DMS114 treated with DMSO at 0.1 percent for 48 hours (cell line): ENCODE results near the gene ZNF324B.
"Not testable (repeated sequence)": the region's sequence is repeated elsewhere in the genome, so short reads cannot be mapped to it uniquely, and the experiment has no call there.

Experiments
- DNase-seq: peaks from one replicate; lab custom pipeline; 2025; ENCODE audit not compliant: unreplicated experiment; lab: John Stamatoyannopoulos, UW

ZNF324B gene

DNA sequence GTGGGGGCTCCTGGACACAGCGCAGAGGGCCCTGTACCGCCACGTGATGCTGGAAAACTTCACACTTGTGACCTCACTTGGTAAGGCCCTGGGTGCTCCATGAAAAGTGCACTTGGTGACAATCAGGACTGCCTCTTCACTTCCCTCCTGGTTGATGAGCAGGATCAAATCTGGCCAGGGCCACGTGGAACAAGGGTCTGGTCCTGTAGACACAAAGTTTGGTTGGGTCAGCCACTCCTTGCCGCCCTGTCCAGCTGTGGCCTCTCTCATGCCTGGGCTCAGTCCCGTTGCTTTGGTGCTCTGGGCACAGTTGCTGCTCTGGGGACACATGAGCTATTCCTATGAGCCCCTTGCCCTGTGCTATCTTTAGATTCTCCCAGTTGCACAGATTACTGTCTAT is 2.3 kb downstream of the ZNF324B start:
- no peak for DNase-seq

GRCh38 chr19:58455306-58455705 is 3.9 kb downstream of the ZNF324B start:
- DNase-seq, result no peak

- DNase-seq, result no peak
Measured at GRCh38 chr19:58456111-58456510, 4.7 kb downstream of the ZNF324B start.

GRCh38 chr19:58460039-58460438 is 8.6 kb downstream of the ZNF324B start:
- DNase-seq, result no peak

GRCh38 chr19:58466089-58466759 is 14.8 kb downstream of the ZNF324B start:
- DNase-seq, result no peak

DNA sequence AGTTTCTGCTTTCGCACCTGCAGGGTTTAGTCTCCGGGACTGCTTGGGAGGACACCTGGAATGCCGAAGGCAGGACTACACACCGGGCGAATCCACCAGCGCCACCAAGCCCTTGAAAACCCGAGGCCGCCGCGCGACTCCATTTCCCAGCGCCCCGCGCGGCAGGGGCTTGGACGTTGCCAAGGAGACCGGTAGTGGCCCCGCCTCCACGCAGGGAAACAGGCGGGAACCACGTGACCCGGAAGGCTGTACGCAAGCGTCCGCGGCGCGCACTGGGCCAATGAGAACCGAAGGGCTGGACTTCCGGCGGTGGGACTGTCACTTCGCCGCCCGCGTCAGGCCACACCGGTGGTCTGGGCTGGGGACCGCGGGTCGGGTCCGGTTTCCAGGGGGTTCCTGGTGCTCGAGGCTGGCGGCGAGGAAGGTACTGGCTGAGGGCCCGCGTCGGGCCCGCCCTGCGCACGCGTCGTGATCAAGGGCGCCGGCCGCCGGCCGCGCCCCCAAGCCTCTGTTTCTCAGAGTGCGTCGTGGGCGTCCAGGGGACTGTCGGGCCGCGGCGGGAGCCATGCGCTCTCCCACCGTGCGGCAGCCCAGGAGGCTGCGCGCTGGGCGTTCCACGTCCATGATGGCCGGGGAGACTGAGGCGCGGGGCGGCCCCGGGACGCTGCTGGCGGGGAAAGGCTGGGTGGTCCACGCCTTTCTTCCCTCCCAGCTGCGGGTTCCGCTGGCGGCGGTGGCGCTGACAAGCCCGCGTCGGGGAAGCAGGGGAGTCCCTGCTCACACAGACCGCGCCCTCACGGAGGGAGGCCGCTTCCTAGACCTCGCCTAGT is 15.6 kb downstream of the ZNF324B start, which contains the start of gene ZNF324:
Gene ZNF324 (plus strand): TSS at position 321 of the 830 bp plus-strand sequence. CDS start 2,106 bp downstream, outside the sequence.
- DNase-seq, result peak; percentile 92

DNA sequence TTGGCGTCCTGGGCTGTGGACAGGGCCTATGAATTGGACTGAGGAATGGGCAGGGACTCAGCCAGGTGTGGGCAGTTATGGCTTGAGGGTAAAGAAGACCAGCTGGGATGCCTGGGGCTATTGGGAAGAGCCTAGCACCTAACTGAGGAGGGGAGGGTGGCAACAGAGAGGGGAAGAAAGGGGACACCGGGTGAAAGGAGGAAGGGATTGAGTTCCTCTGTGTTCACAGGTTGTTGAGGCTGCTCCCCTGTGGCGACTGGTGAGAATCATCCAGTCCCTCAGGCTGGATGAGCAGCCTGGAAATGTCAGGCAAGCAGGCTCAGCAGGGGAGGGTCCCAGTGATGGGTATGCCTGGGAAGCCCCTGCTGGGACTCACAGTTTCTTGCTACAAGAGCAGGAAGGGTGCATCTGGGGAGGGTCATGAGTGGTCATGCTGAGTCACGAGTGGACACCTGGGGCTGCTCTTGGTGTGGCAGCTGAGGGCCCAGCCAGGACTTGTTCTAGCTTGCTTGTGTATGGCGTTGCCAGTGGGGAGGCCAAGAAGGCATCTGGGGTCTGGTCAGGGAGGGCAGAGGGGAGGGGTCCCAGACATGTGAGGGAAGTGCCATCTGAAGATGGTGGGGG is 16.9 kb downstream of the ZNF324B start:
- no peak for DNase-seq

DNA sequence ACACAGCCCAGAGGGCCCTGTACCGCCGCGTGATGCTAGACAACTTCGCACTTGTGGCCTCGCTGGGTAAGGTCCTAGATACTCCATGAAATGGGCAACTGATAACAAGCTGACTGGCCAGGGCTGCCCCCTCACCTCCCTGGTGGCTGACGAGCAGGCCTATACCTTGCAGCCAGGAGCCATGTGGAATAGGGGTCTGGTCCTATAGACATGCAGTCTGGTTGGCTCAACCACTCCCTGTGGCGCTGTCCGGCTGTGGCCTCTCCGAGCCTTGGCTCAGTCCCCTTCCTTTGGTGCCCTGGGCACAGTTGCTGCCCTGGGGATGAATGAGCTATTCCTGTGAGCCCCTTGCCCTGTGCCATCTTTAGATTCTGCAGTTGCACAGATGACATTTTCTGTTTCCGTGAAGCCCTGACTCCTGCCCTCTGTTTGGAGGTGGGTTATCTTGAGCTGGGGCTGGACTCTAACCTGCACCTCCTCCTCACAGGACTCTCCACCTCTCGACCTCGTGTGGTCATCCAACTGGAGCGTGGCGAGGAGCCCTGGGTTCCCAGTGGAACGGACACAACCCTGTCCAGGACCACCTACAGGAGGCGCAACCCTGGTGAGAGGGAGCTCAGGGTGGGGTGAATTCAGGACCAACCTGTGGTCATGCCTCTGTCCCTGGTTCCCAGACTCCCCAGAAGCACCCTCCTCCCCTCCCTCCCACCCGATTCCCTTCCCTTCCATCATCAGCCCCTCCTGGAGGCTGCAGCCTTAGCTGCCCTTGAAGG is 18.0 kb downstream of the ZNF324B start:
- no peak for DNase-seq

DNA sequence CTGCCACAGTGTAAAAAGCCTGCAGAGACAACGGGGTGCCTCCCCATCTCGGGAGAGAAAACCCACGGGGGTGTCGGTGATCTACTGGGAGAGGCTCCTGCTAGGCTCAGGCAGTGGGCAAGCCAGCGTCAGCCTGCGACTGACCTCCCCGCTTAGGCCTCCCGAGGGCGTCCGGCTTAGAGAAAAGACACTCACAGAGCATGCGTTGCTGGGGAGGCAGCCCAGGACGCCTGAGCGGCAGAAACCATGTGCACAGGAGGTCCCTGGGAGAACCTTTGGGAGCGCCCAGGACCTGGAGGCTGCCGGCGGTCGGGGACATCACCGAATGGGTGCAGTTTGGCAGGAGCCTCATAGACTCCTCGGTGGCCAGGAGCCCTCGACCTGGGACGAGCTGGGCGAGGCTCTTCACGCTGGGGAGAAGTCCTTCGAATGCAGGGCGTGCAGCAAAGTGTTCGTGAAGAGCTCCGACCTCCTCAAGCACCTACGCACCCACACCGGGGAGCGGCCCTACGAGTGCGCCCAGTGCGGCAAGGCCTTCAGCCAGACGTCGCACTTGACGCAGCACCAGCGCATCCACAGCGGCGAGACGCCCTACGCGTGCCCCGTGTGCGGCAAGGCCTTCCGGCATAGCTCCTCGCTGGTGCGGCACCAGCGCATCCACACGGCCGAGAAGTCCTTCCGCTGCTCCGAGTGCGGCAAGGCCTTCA is 19.6 kb downstream of the ZNF324B start:
- DNase-seq, result not testable (repeated sequence)

- no peak for DNase-seq
Measured at GRCh38 chr19:58471736-58472135, 20.3 kb downstream of the ZNF324B start.

GRCh38 chr19:58473775-58474174 is 22.4 kb downstream of the ZNF324B start:
- no peak for DNase-seq

GRCh38 chr19:58474291-58474996 is 23.0 kb downstream of the ZNF324B start:
- no peak for DNase-seq

DNA sequence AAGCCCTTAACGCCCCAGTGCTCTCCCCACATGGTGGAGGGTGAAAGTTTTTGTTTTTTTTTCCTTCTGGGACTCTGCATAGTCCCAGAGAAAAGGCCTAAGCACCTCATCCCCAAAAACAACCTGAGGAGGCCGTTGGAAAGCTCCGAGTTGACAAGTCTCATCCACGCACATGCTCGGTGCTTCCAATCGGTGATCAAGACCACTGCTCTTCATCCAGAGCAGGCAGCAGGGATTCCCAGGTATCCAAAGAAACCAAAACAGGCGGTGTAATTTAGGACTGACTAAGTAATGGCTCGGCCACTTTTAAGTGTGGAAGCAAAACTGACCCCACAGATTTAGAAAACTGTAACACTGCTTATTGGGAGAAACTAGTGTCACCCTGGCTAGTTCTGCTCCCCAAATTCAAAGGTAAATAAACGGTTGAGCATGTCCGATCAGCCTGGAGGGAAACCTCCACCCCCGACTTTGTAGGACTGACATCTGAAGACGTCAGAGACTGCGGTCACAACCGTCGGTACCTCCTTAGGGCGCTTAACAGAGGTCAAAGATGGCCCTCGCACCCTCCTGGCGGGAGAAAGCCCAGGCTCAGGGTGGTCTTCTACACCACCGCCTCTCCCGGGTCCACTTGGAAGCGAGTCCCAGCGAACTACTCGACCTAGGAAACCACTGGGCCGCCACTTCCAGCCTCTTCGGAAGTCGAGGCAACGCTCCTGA is 23.7 kb downstream of the ZNF324B start:
- DNase-seq, result no peak

DNA sequence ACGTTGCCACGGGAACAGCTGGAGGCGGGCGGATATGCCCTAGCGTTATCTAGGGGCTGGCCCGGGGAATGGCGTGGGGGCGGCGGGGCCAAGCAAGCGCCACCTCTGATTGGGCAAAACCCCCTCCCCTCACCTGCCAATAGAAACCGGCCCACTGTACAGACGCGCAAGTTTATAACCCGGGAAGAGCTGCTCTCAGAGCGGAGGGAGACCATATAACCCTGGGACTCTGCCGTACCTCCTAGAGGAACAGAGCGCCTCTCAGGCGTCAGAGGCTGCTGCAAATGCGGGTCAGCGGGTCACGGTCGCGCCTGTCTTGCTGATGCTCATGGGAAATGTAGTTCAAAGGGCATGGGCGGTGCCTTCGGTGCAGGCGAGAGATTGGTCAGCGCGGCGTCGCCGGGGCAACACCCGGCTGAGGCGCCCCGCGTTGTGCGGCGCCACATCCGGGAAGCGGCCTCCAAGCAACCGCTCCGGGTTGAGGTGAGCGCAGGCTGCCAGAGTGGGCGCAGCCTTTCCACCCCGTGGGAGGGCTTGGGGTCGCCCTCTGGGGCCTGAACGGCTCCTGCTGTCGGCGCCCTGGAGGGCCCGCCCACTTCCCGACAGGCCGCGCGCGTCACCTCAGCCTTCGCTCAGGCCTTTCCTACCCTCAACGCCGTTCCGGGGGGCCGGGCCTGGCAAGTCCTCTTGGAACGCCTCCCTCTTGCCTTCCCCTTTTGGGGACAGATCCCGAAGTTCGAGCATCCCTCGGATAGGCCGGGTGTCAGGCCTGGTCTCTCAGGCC is 24.5 kb downstream of the ZNF324B start, which contains the start of gene ZNF446:
Gene ZNF446 (plus strand): TSS at position 639 of the 784 bp plus-strand sequence. CDS start 867 bp downstream, outside the sequence.
- DNase-seq, result peak; percentile 94

GRCh38 chr19:58476498-58477015 is 25.1 kb downstream of the ZNF324B start:
- no peak for DNase-seq

DNA sequence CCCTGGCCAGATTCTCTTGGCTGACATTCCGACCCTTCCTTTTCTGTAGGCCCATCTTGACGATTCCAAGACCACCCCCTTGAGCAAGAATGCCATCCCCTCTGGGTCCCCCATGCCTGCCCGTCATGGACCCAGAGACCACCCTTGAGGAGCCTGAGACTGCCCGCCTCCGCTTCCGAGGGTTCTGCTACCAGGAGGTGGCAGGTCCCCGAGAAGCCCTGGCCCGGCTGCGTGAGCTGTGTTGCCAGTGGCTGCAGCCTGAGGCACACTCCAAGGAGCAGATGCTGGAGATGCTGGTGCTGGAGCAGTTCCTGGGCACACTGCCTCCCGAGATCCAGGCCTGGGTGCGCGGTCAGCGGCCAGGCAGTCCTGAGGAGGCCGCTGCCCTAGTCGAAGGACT is 25.7 kb downstream of the ZNF324B start:
- no peak for DNase-seq

- no peak for DNase-seq
Measured at GRCh38 chr19:58477871-58478270, 26.4 kb downstream of the ZNF324B start.

- no peak for DNase-seq
Measured at GRCh38 chr19:58479303-58479702, 27.9 kb downstream of the ZNF324B start.
